Measurements from ENCODE around the gene PDE10A.

The PDE10A gene

DNA sequence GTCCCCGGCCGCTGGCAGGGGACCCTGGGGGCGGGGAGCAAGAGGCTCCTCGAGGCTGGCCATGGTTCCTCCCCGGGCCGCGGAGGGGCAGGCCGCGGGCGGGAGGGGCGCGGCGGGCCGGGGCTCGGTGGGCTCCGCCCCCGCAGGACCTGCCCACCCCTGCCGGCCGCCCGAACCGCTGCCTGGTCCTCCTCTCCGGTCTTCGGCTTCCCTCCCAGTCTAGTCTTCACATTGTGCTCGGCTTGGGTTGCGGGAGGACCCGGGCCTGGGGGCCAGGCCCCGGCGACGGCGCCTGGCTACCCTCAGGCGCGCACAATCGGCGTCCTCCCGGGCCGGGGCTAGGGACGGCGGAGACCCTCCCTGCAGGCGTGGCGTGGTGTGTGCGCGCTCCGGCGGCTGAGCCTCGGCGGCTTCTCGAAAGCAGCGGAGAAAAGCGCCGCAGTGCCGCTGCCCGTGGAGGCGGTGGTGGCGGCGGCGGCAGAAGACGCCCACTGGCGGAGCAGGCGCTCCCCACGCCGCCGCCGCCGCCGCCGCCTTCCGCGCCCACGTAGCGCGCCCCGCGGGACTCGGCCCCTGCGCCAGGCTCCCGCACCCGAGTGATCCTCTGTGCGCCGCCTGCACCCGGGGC, at the start of gene PDE10A:
Gene PDE10A, minus strand, starts transcription at position 493 of the 628 bp plus-strand sequence. Its CDS starts 430 bp downstream, at position 63.
- no peak for DNase-seq

GRCh38 chr6:165708985-165709576, 46.0 kb upstream of the PDE10A start:
- no peak for DNase-seq

- no peak for DNase-seq
Measured at GRCh38 chr6:165707067-165707853, 44.2 kb upstream of the PDE10A start.

DNA sequence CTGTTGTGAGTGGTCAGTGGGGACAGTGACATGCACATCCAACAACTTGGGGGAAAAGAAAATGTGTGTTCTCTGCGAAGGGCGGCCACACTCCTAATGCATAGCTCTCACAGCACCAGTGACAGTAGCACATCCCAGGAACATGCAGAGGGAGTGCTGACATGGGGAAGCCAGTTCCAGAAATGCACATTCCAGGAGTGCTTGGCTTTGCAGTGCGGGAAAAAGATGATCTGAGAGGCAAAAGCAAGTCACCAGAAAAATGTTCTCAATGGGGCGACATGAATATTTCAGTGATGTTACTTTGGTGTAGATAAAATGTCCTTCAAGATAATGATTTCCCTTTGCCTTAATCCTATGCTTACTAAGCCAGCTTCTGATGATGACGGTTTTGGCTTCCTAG, 42.9 kb upstream of the PDE10A start:
- no peak for DNase-seq

GRCh38 chr6:165704045-165704748, 41.2 kb upstream of the PDE10A start:
- no peak for DNase-seq

GRCh38 chr6:165702669-165703068, 39.6 kb upstream of the PDE10A start:
- no peak for DNase-seq

DNA sequence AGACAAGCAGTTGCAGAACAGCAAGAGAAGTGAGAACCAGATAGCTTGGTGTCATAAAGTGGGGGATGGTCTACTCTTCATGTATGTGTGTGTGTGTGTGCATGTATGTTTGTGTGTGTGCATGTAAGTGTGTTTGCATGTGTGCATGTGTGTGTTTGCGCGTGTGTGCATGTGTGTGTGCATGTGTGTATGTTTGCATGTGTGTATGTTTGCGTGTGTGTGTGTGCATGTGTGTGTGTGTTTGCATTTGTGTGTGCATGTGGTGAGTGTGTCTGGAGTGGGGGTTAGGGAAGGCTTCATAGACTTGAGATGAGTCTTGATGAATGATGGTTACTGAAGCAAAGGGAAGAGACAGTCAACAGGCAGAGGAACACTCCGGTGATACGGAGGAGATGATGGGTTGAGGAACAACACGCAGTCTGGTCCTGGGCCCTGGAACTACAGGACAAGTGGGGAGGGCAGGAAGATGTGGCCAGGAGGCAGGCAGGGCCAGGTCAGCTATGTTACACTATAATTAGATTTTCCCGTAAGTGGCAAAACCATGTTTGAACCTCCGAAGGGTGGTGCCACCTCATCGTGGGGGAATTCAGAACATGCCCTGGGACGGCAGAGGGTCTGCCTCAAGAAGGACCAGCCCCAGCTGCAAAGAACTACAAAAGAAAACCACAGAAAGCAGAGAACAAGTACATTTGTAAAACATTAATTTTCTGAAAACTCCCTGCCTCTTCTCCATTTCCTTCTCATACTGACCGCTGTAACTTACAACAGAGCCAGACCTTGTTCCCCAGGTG, 38.7 kb upstream of the PDE10A start:
- no peak for DNase-seq

GRCh38 chr6:165701005-165701404, 38.0 kb upstream of the PDE10A start:
- no peak for DNase-seq

DNA sequence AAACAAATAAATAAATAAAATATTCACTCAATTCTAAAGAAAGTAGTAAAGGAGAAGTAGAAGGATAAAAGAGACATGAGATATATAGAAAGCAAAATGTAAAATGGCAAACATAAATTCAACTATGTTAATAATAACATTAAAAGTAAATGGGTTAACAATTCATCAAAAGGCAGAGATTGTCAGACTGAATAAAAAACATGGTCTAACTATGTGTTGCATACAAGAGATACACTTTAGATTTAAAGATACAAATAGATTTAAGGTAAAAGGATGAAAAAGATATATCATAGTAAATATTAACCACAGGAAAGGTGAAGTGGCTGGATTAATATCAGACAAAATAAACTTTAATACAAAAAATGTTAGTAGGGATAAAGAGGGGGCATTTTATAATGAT, 35.8 kb upstream of the PDE10A start:
- DNase-seq = no peak

DNA sequence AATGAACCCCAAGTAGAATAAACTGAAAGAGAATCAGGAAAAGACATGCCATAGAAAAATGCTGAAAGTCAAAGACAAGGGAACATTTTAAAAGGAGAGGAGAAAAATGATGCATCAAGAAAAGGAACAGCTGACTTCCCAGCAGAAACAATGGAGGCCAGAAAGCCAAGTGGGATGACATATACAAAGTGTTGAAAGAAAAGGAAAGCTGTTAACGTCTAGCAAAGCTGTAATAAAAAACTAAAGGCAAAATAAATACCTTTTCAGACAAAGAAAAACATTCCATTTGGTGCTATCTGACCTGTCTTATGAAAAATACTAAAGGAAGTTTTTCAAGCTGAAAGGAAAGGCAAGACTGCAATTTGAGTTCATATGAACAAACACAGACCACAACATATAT, 34.1 kb upstream of the PDE10A start:
- DNase-seq = no peak

DNA sequence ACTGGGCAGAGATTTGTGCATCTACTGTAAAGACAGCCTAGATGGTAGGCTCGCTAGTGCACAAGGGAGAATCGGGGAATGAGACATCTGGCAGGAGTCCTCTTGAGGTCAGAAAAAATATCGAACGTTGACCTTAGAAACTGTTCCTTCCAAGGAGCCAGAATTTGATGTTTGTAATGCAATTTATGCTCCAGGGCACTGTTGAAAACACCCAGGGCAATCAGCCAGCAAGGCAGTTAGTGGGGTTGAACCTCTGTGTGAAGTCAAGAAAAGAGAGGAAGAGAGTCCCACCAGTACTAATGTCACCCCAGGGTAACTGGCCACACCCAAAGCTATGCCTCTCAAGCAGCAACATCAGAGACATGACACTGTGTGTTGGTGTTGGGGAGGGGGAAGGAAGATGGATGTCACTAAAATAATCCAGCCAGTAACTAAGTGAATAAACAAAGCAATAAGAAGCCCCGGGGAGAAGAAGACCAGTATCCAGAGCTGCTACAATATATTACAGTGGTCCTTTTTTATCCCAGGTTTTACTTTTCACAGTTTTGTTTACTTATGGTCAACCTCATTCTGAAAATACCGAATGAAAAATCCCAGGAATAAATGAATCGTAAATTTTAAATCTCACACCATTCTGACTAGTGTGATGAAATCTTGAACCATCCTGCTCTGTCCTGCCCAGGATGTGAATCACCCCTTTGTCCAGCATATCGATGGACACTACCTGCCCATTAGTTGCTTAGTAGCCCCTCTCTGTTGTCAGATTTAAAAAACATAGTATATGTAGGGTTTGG, 32.9 kb upstream of the PDE10A start:
- DNase-seq = no peak

DNA sequence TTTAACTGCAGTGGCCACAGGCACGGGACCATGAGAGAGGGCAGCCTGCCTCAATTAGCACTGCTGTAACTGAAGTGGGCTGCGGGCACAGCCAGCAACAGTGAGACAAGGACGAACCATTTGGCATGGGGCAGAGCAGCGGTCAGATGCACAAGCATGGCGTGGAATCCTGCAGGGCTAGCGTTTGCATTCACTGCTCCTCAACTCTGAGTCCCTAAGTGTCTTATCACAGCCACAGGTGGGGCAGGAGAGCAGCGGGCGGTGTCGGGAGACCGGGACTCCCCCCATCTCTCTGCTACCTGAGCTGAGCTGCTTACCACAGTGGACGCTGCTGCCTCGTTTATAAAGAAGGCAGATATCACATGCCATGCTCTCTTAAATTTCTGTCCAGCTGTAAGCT, 31.3 kb upstream of the PDE10A start:
- DNase-seq = no peak

DNA sequence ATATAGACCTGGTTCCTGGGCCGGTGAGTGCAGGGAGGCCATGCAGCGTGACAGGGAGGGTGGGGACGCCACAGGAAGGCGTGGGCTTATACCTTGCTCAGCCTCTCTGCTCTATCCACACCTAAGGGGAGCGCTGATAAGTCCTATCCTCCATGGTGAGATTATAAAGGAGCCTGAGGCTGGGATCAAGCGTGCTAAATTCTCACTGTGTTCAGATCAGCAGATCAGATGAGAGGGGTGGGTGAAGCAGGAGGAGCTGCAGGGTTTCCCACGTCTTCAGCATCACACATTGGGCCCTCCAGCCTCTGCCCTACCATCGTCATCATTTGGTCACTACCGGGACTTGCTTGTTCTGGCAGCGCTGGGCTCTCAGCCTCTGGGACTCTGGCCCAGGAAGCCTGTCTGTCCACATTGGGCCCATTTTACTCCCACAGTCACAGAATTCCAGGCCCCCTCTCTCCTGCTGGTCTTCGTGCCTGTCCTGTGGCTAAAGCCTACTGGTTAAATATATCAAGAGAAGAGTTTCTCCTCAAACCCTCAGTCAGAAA, 29.1 kb upstream of the PDE10A start:
- DNase-seq = no peak

- DNase-seq = no peak
Measured at GRCh38 chr6:165689699-165690098, 26.7 kb upstream of the PDE10A start.

- no peak for DNase-seq
Measured at GRCh38 chr6:165686596-165687365, 23.7 kb upstream of the PDE10A start.

DNA sequence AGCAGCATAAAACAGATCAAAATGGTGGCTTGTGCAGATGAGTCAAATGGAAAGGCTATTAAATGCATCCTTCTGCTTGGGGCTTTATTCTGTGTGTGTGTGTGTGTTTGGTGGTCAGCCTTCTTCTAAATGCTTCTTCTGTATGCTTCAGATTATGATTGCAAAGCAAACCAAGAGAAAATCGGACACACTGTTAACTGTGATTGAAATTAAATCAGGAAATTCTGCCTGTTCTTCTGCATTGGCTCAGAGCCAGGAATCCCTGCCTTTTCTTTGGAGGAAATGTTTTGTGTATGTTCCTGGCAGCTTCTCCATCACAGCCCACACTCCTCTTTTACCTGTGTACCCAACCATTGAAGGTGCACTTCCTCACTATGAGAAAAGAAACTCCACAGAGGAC, 22.3 kb upstream of the PDE10A start:
- DNase-seq = no peak

DNA sequence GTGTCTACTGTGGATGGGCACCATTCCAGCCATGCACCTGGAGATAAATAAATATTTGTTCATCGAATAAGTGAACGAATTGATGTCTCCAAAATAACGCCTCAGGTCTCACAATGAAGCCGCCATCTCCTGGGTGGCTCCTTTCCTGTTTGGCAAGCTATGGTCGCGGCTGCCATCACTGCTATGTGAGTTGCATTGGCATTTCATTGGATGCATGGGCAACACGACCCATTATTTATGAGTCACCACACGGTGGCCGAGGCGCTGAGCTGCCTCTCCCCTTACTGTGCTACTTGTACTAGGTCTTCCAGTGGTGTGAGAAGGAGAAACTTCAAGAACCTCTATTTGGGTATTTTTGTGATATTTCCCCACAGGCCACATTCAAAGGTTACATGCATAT, 21.3 kb upstream of the PDE10A start:
- no peak for DNase-seq

- no peak for DNase-seq
Measured at GRCh38 chr6:165680975-165681374, 17.9 kb upstream of the PDE10A start.

DNA sequence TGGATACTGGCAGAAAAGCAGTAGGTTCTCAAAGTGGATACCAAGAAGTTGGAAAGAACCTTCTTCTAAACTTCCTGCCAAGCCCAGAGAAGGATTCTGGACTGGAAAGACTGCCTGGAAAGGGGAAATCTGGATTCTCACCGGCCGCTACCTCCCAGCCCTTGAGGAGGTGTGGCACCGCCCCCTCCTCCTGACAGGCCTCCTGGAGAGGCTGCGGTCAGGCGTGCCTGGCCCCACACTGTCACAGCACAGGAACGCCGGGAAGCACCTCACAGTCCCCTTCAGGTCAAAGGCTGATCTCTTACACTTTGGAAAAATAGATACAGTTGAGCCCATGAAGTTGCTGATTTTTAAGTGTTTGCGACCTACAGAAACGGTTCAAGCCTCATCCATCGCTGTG, 16.3 kb upstream of the PDE10A start:
- DNase-seq = no peak

DNA sequence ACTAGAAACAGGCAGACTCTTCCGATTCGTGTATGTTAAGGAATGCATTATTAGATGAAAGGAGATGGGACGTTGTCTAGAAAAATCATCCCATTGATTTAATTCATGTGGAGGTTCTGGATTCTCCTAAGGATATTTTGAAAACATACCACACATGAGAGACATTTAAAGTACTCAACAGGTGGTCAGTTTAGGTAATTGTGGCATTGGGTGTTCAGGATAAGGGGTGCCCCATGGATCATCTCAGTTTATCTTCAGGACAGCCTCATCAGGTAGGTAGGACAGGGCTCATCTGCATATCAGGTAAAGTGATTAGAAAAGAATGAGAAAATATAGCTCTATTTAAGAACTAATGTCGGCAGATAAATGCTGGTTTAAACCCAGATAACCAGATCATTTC, 15.9 kb upstream of the PDE10A start:
- DNase-seq = no peak

GRCh38 chr6:165678429-165678828, 15.4 kb upstream of the PDE10A start:
- no peak for DNase-seq
